Sigmoid colon (tissue), 7 donors: ENCODE data around the gene SF3B5. TPM values are rescaled to one million over a fixed set of nuclear protein-coding genes. Genes with fewer than 3 reads are reported as not detected.

Experiments
- DNase-seq: peaks from one replicate; pipeline ENCODE4 v3.0.0-alpha.2; 2019
- H3K27ac ChIP-seq, 4 donors: fragments of 200-600 bp; sonication (generic); one replicate each; pipeline ENCODE4 v1.5.1; 2016 to 2019; ENCODE audit warnings: mild to moderate bottlenecking in 1 of 4
- H3K27me3 ChIP-seq, 3 donors: fragments of 200-600 bp; sonication (generic); one replicate each; pipeline ENCODE4 v1.5.1; 2019; ENCODE audit warnings: mild to moderate bottlenecking in 1 of 3
- H3K36me3 ChIP-seq, 4 donors: fragments of 200-600 bp; sonication (generic); one replicate each; pipeline ENCODE4 v1.5.1; 2016 to 2019
- H3K4me1 ChIP-seq, 4 donors: fragments of 200-600 bp; sonication (generic); one replicate each; pipeline ENCODE4 v1.5.1; 2017 to 2019
- H3K4me3 ChIP-seq, 4 donors: fragments of 200-600 bp; sonication (generic); one replicate each; pipeline ENCODE4 v1.5.1; 2017 to 2019; ENCODE audit warnings: mild to moderate bottlenecking in 2 of 4, moderate library complexity in 1 of 4
- H3K9me3 ChIP-seq, 4 donors: fragments of 200-600 bp in 3 of 4; sonication (generic) in 3 of 4; one replicate each; pipeline versions ENCODE4 v1.5.1 to v1.6.1; 2013 to 2019
- EP300 ChIP-seq, 4 donors: sonication (generic); formaldehyde crosslinking; IDR thresholded peaks; one replicate each; pipeline ENCODE4 v1.6.1; 2017; ENCODE audit warnings: antibody characterized with exemption in 4 of 4
- POLR2A ChIP-seq, 2 donors: fragments of 450-650 bp; IDR thresholded peaks; one replicate each; pipeline ENCODE4 v1.6.1; 2016; ENCODE audit warnings: antibody characterized with exemption in 2 of 2, mild to moderate bottlenecking in 2 of 2, moderate library complexity in 2 of 2
- POLR2AphosphoS5 ChIP-seq, 4 donors: sonication (generic); formaldehyde crosslinking; IDR thresholded peaks; one replicate each; pipeline ENCODE4 v1.6.1; 2017; ENCODE audit warnings: antibody characterized with exemption in 4 of 4
- WGBS, 2 donors: extraction: QIAGEN DNeasy Blood & Tissue Kit; methylation state at CpG; one replicate each; pipeline ENCODE4 v1.1.7; 2013; 5-methylcytosine and 5-hydroxymethylcytosine counted together
- intact Hi-C: fragments of 100-400 bp; cut with DNase I; formaldehyde crosslinking; loops from one replicate; pipeline ENCODE4 v1.15.1; 2023
- polyA plus RNA-seq, 3 donors: library from polyadenylated mRNA; stranded (reverse); fragments of 200-250 nt; gene quantifications; one replicate each; pipeline ENCODE4 v1.2.3, GENCODE V29; 2013
- total RNA-seq, 4 donors: library from RNA; depleted of rRNA; stranded (reverse); fragments of >200 nt; gene quantifications; one replicate each; pipeline ENCODE4 v1.1.0, GENCODE V29; 2016
- TF ChIP-seq, protein P1 (sequence below), 4 experiments: fragments of 450-650 bp in 3 of 4; fragments of 200-600 bp in 1 of 4; IDR thresholded peaks; one replicate each; pipeline ENCODE4 v1.5.1; 2016 to 2019; ENCODE audit warnings: antibody characterized with exemption in 4 of 4, mild to moderate bottlenecking in 3 of 4, moderate library complexity in 2 of 4
- donor health status: healthy with polysubstance abuse.
- donor health status: Bipolar disorder and iron deficiency.
- donor health status: healthy.

Gene SF3B5
- total and polyA plus RNA-seq, 7 donors, result 110 to 370 (median 200) TPM

DNA sequence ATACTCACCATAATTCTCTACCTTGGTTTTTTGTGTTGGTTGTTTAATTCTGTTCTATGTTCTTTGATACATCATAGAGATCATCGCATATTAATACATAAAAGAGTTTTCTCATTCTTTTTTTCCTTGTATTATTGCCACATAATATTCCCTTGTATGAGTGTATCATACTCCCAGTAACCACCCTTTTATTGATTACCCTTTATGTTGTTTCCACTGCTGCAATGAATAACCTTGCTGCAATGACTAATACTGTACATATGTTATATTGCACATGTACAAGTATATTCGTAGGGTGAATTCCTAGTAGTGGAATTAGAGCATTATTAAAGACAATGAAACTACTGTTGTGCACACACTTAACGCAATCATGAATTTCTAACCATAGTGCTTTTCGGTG, 9.1 kb upstream of the SF3B5 start:
- Histone ChIP-seq H3K4me3 (no peak overlapping the region), H3K4me1 (no peaks in the 10 kb centered on the region), H3K27me3 (no peaks in the 10 kb centered on the region), H3K9me3 (no peaks in the 10 kb centered on the region), H3K27ac (no peak overlapping the region), H3K36me3 (no peaks in the 10 kb centered on the region)
- intact Hi-C loops, result loop anchor here (2.0 kb wide), 2 partner anchors 112 to 378 kb away; no protein-coding TSS in a partner anchor
- no peak for DNase-seq
- TF ChIP-seq POLR2AphosphoS5 (IDR thresholded peaks at IDR 0.05) (no peak), POLR2A (IDR thresholded peaks at IDR 0.05) (no peak), EP300 (IDR thresholded peaks at IDR 0.05) (no peak)
- TF ChIP-seq, protein P1, sequence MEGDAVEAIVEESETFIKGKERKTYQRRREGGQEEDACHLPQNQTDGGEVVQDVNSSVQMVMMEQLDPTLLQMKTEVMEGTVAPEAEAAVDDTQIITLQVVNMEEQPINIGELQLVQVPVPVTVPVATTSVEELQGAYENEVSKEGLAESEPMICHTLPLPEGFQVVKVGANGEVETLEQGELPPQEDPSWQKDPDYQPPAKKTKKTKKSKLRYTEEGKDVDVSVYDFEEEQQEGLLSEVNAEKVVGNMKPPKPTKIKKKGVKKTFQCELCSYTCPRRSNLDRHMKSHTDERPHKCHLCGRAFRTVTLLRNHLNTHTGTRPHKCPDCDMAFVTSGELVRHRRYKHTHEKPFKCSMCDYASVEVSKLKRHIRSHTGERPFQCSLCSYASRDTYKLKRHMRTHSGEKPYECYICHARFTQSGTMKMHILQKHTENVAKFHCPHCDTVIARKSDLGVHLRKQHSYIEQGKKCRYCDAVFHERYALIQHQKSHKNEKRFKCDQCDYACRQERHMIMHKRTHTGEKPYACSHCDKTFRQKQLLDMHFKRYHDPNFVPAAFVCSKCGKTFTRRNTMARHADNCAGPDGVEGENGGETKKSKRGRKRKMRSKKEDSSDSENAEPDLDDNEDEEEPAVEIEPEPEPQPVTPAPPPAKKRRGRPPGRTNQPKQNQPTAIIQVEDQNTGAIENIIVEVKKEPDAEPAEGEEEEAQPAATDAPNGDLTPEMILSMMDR (IDR thresholded peaks at IDR 0.05), result no peak
- 55 to 56% methylated on average over 4 of the region's 4 CpGs for WGBS, 2 donors

DNA sequence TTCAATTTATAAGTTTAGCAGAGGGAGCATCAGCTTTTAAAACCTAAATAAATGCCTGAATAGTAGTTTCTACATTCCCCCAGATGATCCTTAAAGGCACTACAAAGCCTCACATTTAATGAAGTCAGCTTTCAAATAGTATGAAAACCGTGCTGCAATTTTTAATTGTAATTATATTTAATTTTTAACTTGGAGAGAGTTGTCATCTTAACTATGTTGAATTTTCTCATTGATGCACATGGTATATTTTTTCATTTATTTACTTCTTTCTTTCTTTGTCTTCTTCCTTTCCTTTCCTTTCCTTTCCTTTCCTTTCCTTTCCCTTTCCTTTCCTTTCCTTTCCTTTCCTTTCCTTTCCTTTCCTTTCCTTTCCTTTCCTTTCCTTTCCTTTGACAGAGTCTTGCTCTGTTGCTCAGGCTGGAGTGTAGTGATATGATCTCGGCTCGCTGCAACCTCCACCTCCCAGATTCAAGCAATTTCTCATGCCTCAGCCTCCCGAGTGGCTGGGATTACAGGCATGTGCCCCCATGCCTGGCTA, 7.7 kb upstream of the SF3B5 start:
- Histone ChIP-seq H3K4me1 (no peaks in the 10 kb centered on the region), H3K9me3 (no peaks in the 10 kb centered on the region), H3K36me3 (no peaks in the 10 kb centered on the region), H3K4me3 (no peak overlapping the region), H3K27ac (no peak overlapping the region), H3K27me3 (no peaks in the 10 kb centered on the region)
- intact Hi-C loops, result no loop called here
- no peak for DNase-seq
- 77 to 86% methylated on average over 4 of the region's 4 CpGs for WGBS, 2 donors
- TF ChIP-seq, protein P1 (IDR thresholded peaks at IDR 0.05), result no peak
- TF ChIP-seq POLR2A (IDR thresholded peaks at IDR 0.05) (no peak), EP300 (IDR thresholded peaks at IDR 0.05) (no peak), POLR2AphosphoS5 (IDR thresholded peaks at IDR 0.05) (no peak)

DNA sequence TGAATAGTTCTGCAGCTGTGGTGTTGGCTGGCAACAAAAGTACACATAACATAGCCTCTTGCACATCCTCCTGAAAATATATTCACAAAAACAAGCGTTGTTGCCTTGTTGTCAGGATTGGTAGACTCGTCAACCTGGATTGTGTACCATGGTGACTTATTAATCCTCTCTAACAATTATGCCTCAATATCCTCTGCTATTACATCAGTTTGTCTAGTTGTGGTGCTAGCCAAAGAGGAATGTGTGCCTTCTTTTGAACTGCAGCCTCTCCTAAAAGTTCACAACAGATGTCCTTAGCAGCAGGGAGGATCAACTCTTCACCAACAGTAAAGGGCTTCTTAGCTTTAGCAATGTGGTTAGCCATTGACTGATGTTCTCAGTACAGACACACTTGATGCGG, 3.6 kb upstream of the SF3B5 start:
- intact Hi-C loops, result loop anchor here (5.0 to 10.0 kb wide), 2 partner anchors 188 to 254 kb away; partner anchors contain the start of genes LTV1 and UTRN
- no peak overlapping the region for H3K27ac ChIP-seq
- 89 to 90% methylated on average over 3 of the region's 3 CpGs for WGBS, 2 donors
- no peak for DNase-seq
- H3K36me3 ChIP-seq, result no peaks in the 10 kb centered on the region
- no peaks in the 10 kb centered on the region for H3K9me3 ChIP-seq
- H3K4me3 ChIP-seq, result no peak overlapping the region
- peaks cover 0 to 11% (median 9%) of the 10 kb centered on the region in 4 donors for H3K4me1 ChIP-seq
- TF ChIP-seq POLR2AphosphoS5 (IDR thresholded peaks at IDR 0.05) (no peak), POLR2A (IDR thresholded peaks at IDR 0.05) (no peak), EP300 (IDR thresholded peaks at IDR 0.05) (no peak)
- TF ChIP-seq, protein P1 (IDR thresholded peaks at IDR 0.05), result no peak
- H3K27me3 ChIP-seq, result no peaks in the 10 kb centered on the region

DNA sequence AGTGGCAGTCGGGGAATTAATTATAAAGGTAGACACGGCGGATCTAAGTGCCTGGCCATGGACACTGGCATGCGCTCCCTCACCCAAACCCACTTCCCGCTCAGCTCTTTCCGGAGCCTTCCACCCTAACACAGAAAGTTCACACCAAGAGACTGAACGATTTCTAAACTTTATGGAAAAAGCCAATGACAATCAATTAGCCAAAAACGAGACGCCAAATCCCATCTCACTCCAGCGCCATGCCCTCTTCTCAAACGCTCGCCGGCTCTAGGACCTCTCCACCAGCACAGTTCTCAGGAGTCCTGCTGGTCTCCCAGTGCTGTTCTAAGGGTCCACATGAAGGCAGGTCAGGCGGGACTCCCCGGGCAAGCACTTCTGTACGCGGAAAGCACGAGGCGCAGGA, 641 bp downstream of the SF3B5 start:
- peak overlapping the region; percentile 88 to 93 (median 90) for H3K27ac ChIP-seq
- WGBS, 2 donors, result 1% methylated on average over 19 of the region's 19 CpGs
- DNase-seq, result no peak
- peaks cover 0 to 17% (median 16%) of the 10 kb centered on the region in 4 donors for H3K4me1 ChIP-seq
- intact Hi-C loops, result loop anchor here (2.0 to 10.0 kb wide), 3 partner anchors 122 to 250 kb away; partner anchors contain the start of genes LTV1 and UTRN
- H3K9me3 ChIP-seq, result no peaks in the 10 kb centered on the region
- TF ChIP-seq EP300 (IDR thresholded peaks at IDR 0.05) (no peak), POLR2A (IDR thresholded peaks at IDR 0.05) (no peak), POLR2AphosphoS5 (IDR thresholded peaks at IDR 0.05) (no peak)
- TF ChIP-seq, protein P1 (IDR thresholded peaks at IDR 0.05), result no peak
- no peaks in the 10 kb centered on the region for H3K27me3 ChIP-seq
- H3K36me3 ChIP-seq, result no peaks in the 10 kb centered on the region
- peak overlapping the region; percentile 79 to 90 (median 86) for H3K4me3 ChIP-seq
